Esophagus muscularis mucosa (tissue), 4 donors: ENCODE results near the gene CELA3B. TPM values are rescaled to one million over a fixed set of nuclear protein-coding genes. Genes with fewer than 3 reads are reported as not detected.
"Not testable (repeated sequence)": the region's sequence is repeated elsewhere in the genome, so short reads cannot be mapped to it uniquely, and the experiment has no call there.

ENCODE experiments used
- DNase-seq: peaks from one replicate; pipeline ENCODE4 v3.0.0-alpha.2; 2017; ENCODE audit errors: extremely low spot score
- H3K27ac ChIP-seq, 4 donors: fragments of 200-600 bp; sonication (generic); replicated peaks in 1 of 4; 1 replicate in 3 of 4; 2 replicates in 1 of 4; pipeline ENCODE4 v1.5.1; 2016 to 2019; ENCODE audit warnings: mild to moderate bottlenecking in 1 of 4
- H3K27me3 ChIP-seq, 4 donors: fragments of 200-600 bp; sonication (generic); one replicate each; pipeline versions ENCODE4 v1.5.1 to v1.6.0; 2016 to 2019
- H3K36me3 ChIP-seq, 4 donors: fragments of 200-600 bp; sonication (generic); one replicate each; pipeline ENCODE4 v1.5.1; 2016 to 2019
- H3K4me1 ChIP-seq, 4 donors: fragments of 200-600 bp; sonication (generic); one replicate each; pipeline ENCODE4 v1.5.1; 2016 to 2019
- H3K4me3 ChIP-seq, 4 donors: fragments of 200-600 bp; sonication (generic); 1 replicate in 2 of 4; 2 replicates in 2 of 4; pipeline ENCODE4 v1.5.1; 2016 to 2019; ENCODE audit warnings: mild to moderate bottlenecking in 4 of 4, moderate library complexity in 1 of 4
- H3K9me3 ChIP-seq, 4 donors: fragments of 200-600 bp; sonication (generic); 1 replicate in 3 of 4; 2 replicates in 1 of 4; pipeline ENCODE4 v1.5.1; 2016 to 2019
- CTCF ChIP-seq, 3 experiments: fragments of 200-600 bp in 2 of 3; fragments of 450-650 bp in 1 of 3; sonication (generic) in 2 of 3; IDR thresholded peaks; one replicate each; pipeline ENCODE4 v1.5.1; 2017 to 2019; ENCODE audit warnings: antibody characterized with exemption in 3 of 3, mild to moderate bottlenecking in 2 of 3, moderate library complexity in 1 of 3
- EP300 ChIP-seq: sonication (generic); formaldehyde crosslinking; IDR thresholded peaks from one replicate; pipeline ENCODE4 v1.6.1; 2017; ENCODE audit warnings: antibody characterized with exemption
- POLR2A ChIP-seq: fragments of 450-650 bp; IDR thresholded peaks from one replicate; pipeline ENCODE4 v1.6.1; 2017; ENCODE audit warnings: antibody characterized with exemption, moderate library complexity, mild to moderate bottlenecking, low read depth
- POLR2AphosphoS5 ChIP-seq, 2 donors: sonication (generic); formaldehyde crosslinking; IDR thresholded peaks; one replicate each; pipeline ENCODE4 v1.6.1; 2017; ENCODE audit warnings: antibody characterized with exemption in 2 of 2
- WGBS: methylation state at CpG from one replicate; pipeline ENCODE4 v1.1.5; 2018; 5-methylcytosine and 5-hydroxymethylcytosine counted together
- intact Hi-C: fragments of 100-400 bp; cut with DNase I; formaldehyde crosslinking; loops from one replicate; pipeline ENCODE4 v1.15.1; 2023
- total RNA-seq, 4 donors: library from RNA; depleted of rRNA; stranded (reverse); fragments of >200 nt; gene quantifications; one replicate each; pipeline versions ENCODE4 v1.1.0 to v1.2.1, GENCODE V29; 2016

CELA3B gene
- total RNA-seq, 4 donors from 2014 or later, result not detected

GRCh38 chr1:21998624-21999294, 21.9 kb downstream of the CELA3B start:
- H3K4me1 ChIP-seq, H3K27me3 ChIP-seq, H3K4me3 ChIP-seq, H3K9me3 ChIP-seq, H3K36me3 ChIP-seq, DNase-seq, H3K27ac ChIP-seq, intact Hi-C loops: not testable (repeated sequence)
- 84% methylated on average over 7 of the region's 15 CpGs for WGBS

- H3K4me3 ChIP-seq, H3K36me3 ChIP-seq, H3K4me1 ChIP-seq, H3K27me3 ChIP-seq, H3K27ac ChIP-seq, intact Hi-C loops, DNase-seq, H3K9me3 ChIP-seq: not testable (repeated sequence)
- whole genome bisulfite sequencing, result 33% methylated on average over 3 of the region's 7 CpGs
Measured at GRCh38 chr1:21999645-22000044, 22.8 kb downstream of the CELA3B start.

GRCh38 chr1:22001409-22001808, 24.6 kb downstream of the CELA3B start, which contains the start of gene CELA3A:
Gene CELA3A (plus strand): TSS chr1:22001657. CDS start chr1:22001675, 18 bp downstream.
- no peaks in the 10 kb centered on the region for H3K27me3 ChIP-seq
- no peaks in the 10 kb centered on the region for H3K36me3 ChIP-seq
- TF ChIP-seq CTCF (IDR thresholded peaks at IDR 0.05) (no peak), EP300 (no peak), POLR2A (no peak), POLR2AphosphoS5 (IDR thresholded peaks at IDR 0.05) (no peak)
- DNase-seq, result no peak
- no peaks in the 10 kb centered on the region for H3K4me1 ChIP-seq
- intact Hi-C loops, result no loop called here
- WGBS, result 77% methylated on average over 5 of the region's 5 CpGs
- H3K9me3 ChIP-seq, result no peaks in the 10 kb centered on the region
- no peak within 1 kb of the TSS for H3K27ac ChIP-seq
- no peak within 1 kb of the TSS for H3K4me3 ChIP-seq

- intact Hi-C loops, H3K9me3 ChIP-seq, H3K4me3 ChIP-seq, DNase-seq, H3K36me3 ChIP-seq, H3K27ac ChIP-seq, H3K4me1 ChIP-seq, H3K27me3 ChIP-seq: not testable (repeated sequence)
- WGBS, result 40% methylated on average over 1 of the region's 5 CpGs
Measured at GRCh38 chr1:22002461-22002860, 25.6 kb downstream of the CELA3B start.

- WGBS, result 85% methylated on average over 7 of the region's 8 CpGs
- H3K4me3 ChIP-seq, result not testable (repeated sequence)
Measured at GRCh38 chr1:22002875-22003274, 26.1 kb downstream of the CELA3B start.

GRCh38 chr1:22003959-22004358, 27.1 kb downstream of the CELA3B start:
- H3K4me1 ChIP-seq, DNase-seq, H3K36me3 ChIP-seq, H3K27ac ChIP-seq, H3K4me3 ChIP-seq, H3K27me3 ChIP-seq, intact Hi-C loops, H3K9me3 ChIP-seq: not testable (repeated sequence)
- 100% methylated on average over 1 of the region's 3 CpGs for WGBS

More at GRCh38 chr1:22002875-22003274, 26.1 kb downstream of the CELA3B start:
- H3K27ac ChIP-seq, H3K4me1 ChIP-seq, intact Hi-C loops, H3K9me3 ChIP-seq, H3K36me3 ChIP-seq, DNase-seq, H3K27me3 ChIP-seq: not testable (repeated sequence)

- peak in 1 of 3 experiments; percentile 28 for TF ChIP-seq CTCF (IDR thresholded peaks at IDR 0.05)
- DNase-seq, H3K36me3 ChIP-seq, intact Hi-C loops, H3K27me3 ChIP-seq, H3K4me1 ChIP-seq, H3K9me3 ChIP-seq, H3K27ac ChIP-seq, H3K4me3 ChIP-seq: not testable (repeated sequence)
- 69% methylated on average over 11 of the region's 18 CpGs for WGBS
Measured at GRCh38 chr1:22005261-22006149, 28.7 kb downstream of the CELA3B start.

- DNase-seq, H3K36me3 ChIP-seq, H3K27ac ChIP-seq, H3K27me3 ChIP-seq, H3K4me1 ChIP-seq, H3K9me3 ChIP-seq, intact Hi-C loops, H3K4me3 ChIP-seq: not testable (repeated sequence)
- WGBS, result 76% methylated on average over 9 of the region's 13 CpGs
Measured at GRCh38 chr1:22006736-22007135, 29.9 kb downstream of the CELA3B start.

- H3K27me3 ChIP-seq, H3K9me3 ChIP-seq, H3K4me1 ChIP-seq, H3K36me3 ChIP-seq, intact Hi-C loops, H3K27ac ChIP-seq, H3K4me3 ChIP-seq, DNase-seq: not testable (repeated sequence)
- WGBS, result 88% methylated on average over 4 of the region's 10 CpGs
Measured at GRCh38 chr1:22007262-22007661, 30.4 kb downstream of the CELA3B start.

GRCh38 chr1:22009566-22009965, 32.7 kb downstream of the CELA3B start:
- H3K4me3 ChIP-seq, H3K27me3 ChIP-seq, H3K27ac ChIP-seq, DNase-seq, H3K4me1 ChIP-seq, H3K36me3 ChIP-seq, H3K9me3 ChIP-seq, intact Hi-C loops: not testable (repeated sequence)
- 84% methylated on average over 9 of the region's 11 CpGs for WGBS
